HK-2 (cell line): ENCODE results near the gene ACAP1.

Experiments used
- DNase-seq: peaks from one replicate; pipeline ENCODE4 v3.0.0-alpha.2; 2018; ENCODE audit not compliant: unreplicated experiment

Gene ACAP1

GRCh38 chr17:7389924-7390910 lies 53.9 kb downstream of the ACAP1 start:
- no peak for DNase-seq

DNA sequence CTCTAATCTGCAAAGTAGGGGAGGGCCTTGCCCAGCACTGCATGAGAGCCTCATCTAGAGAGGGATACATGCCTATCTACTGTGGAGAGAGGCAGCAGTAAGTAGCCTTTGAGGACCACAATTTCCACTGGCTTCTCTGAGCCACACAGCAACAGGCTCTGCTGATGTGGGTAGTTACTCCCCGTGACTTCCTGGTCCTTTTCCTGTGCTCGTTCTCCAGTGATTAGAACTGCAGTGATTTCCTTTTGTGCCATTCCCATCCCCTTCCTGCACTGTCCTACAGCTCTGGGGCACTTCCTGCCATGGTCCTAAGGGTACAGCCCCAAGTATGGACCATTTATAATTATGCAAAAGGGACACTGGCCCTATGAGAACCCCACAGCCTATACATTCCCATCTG lies 55.0 kb downstream of the ACAP1 start:
- DNase-seq: no peak

DNA sequence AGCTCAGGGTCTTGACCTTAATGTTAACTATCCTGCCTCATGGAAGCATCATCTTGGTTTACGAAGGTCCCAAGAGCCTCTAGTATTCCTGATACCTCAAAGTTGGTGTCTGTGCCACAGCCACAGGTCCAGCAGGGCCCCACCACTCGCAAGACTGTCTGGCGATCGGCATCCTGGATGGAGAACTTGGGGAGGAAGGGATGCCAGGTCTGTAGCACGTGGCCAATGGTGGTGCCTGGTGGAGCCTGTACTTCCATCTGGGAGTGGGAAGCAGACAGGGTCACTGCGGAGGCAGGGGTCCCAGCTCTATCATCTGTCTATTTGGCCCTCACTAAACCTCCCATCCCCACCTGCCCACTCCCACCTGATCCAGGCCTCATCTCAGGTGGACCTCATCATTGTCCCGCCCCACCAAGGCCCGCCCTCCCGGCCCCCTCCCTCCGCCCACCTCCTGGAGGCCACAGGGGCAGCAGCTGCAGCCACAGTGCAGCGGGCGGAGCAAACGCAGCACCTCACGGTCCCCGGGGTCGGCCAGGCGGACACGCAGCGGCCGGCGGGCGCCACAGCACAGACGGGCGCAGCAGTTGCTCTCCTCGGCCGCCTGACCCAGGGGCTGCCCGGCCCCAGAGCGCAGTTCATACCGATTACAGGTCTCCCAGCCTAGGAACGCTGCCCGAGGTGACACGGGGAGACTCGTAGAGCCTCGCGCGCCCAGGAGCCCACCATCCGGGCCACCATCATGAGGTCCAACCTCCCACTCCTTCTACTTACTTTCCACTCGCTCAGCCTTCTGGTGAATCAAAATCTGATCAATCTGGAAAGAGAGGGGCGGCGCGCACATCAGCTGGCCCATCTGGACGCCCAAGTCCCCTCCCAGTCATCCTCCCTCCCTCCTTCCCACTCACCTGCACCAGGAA lies 56.6 kb downstream of the ACAP1 start:
- no peak for DNase-seq

DNA sequence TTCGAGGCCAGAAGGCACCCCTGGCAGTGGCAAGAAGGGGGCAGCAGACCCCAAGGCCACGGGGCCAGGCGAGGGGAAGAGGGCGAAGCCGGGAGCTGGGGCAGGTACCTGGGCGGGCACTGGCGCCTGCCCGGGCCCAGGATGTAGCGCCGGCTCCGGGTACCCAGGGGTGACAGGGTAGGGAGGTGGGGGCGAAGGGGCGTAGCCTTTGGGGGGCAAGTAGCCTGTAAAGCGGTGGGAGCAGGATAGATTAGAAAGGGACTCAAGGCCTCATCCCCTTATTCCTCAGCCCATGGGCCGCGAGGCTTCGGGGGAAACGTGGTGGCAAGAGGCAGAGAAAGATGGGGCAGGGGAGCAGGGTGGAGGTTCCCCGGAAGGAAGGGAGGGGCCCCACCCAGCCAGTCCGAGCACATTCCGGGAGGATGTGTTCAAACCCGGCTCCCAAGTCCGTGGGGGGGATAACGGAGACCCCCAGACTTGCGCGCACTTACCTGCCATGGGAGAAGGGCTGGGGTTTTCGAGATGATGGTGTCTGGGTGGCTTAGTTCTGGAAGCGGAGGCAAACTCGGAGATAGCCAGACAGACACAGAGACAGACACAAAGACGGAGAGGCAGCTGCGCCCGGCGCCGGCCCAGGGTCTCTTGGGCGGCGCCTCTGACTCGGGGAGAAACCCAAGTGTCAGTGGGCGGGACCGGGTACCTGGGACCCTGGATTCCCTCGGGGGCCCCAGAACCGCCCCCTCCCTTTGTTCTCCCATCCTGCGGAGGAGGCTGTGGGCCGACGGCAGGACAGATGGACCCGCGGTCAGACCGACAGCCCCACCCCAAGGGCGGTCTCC lies 57.5 kb downstream of the ACAP1 start:
- no peak for DNase-seq

- peak; percentile 88 for DNase-seq
Observed at GRCh38 chr17:7394452-7395191, 58.3 kb downstream of the ACAP1 start, which contains the start of gene PLSCR3. Gene PLSCR3 (minus strand): TSS chr17:7394525. CDS start chr17:7394110, 415 bp downstream.

DNA sequence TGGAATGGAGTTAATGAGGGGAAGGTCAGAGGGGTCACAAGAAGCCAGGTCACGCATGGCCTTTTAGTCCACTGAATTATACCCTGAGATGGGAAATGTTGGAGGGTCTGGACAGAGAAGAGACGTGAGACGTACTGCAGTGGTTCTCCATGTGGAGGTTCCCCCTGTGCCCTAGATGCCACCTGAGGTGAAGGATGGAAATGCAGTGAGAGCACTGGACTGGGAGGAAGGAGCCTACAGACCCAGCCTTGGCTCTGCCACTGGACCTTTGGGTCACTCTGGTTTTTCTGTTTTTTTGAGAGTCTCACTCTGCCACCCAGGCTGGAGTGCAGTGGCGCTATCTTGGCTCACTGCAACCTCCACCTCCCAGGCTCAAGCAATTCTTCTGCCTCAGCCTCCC lies 59.8 kb downstream of the ACAP1 start:
- no peak for DNase-seq

- no peak for DNase-seq
Observed at GRCh38 chr17:7398612-7399011, 62.3 kb downstream of the ACAP1 start.
